CD4-positive, alpha-beta T cell treated with Interleukin-15 for 4 hours (primary cell): Measurements from ENCODE around the gene TRAPPC5.
"Not testable (repeated sequence)": the region's sequence is repeated elsewhere in the genome, so short reads cannot be mapped to it uniquely, and the experiment has no call there.

Experiments
- DNase-seq: peaks from one replicate; pipeline ENCODE4 v3.0.0-alpha.2; 2020; ENCODE audit warnings: low spot score

Gene TRAPPC5

GRCh38 chr19:7680606-7681339 is at the start of gene TRAPPC5:
TRAPPC5 (plus strand) TSS chr19:7680833; CDS start chr19:7682254, 1,421 bp downstream.
- DNase-seq = peak; percentile 85

GRCh38 chr19:7631577-7631976 is 49.1 kb upstream of the TRAPPC5 start:
- DNase-seq = no peak

GRCh38 chr19:7632340-7633203 is 48.1 kb upstream of the TRAPPC5 start:
- no peak for DNase-seq

- DNase-seq = no peak
Measured at GRCh38 chr19:7633698-7634097, 46.9 kb upstream of the TRAPPC5 start, which contains the start of gene PCP2. PCP2 (minus strand) TSS chr19:7633719; CDS start chr19:7633457, 262 bp downstream.

GRCh38 chr19:7635670-7636069 is 45.0 kb upstream of the TRAPPC5 start:
- no peak for DNase-seq

GRCh38 chr19:7636317-7636690 is 44.3 kb upstream of the TRAPPC5 start:
- no peak for DNase-seq

GRCh38 chr19:7636691-7637373 is 43.8 kb upstream of the TRAPPC5 start, which contains the start of gene STXBP2:
STXBP2 (plus strand) TSS chr19:7637110; CDS start chr19:7637150, 40 bp downstream.
- peak; percentile 95 for DNase-seq

GRCh38 chr19:7637374-7638256 is 43.0 kb upstream of the TRAPPC5 start:
- DNase-seq = no peak

- no peak for DNase-seq
Measured at GRCh38 chr19:7638802-7639465, 41.7 kb upstream of the TRAPPC5 start.

GRCh38 chr19:7639863-7640348 is 40.7 kb upstream of the TRAPPC5 start:
- no peak for DNase-seq

- no peak for DNase-seq
Measured at GRCh38 chr19:7640803-7641202, 39.8 kb upstream of the TRAPPC5 start.

GRCh38 chr19:7641290-7642276 is 39.0 kb upstream of the TRAPPC5 start:
- DNase-seq = no peak

GRCh38 chr19:7642295-7643030 is 38.2 kb upstream of the TRAPPC5 start:
- DNase-seq = no peak

- DNase-seq = no peak
Measured at GRCh38 chr19:7643031-7643415, 37.6 kb upstream of the TRAPPC5 start.

- DNase-seq = not testable (repeated sequence)
Measured at GRCh38 chr19:7643629-7644549, 36.7 kb upstream of the TRAPPC5 start.

- no peak for DNase-seq
Measured at GRCh38 chr19:7644550-7644877, 36.1 kb upstream of the TRAPPC5 start.

- DNase-seq = no peak
Measured at GRCh38 chr19:7645163-7645562, 35.5 kb upstream of the TRAPPC5 start.
